Fibroblast of the aortic adventitia (primary cell): ENCODE data around the gene NHSL2. TPM values are rescaled to one million over a fixed set of nuclear protein-coding genes. Genes with fewer than 3 reads are reported as not detected.
A peak's percentile ranks its signal among the peaks of the same experiment; 100 is the strongest.

Experiments
- DNase-seq: peaks from one replicate; pipeline ENCODE4 v3.0.0-alpha.2; 2010; ENCODE audit warnings: low read depth
- H3K4me3 ChIP-seq: 2 replicates; pipeline ENCODE4 v1.5.1; 2011; ENCODE audit warnings: low read depth, mild to moderate bottlenecking, control low read depth, low read length, moderate library complexity
- CTCF ChIP-seq: IDR thresholded peaks from 2 replicates; pipeline ENCODE4 v1.5.1; 2011; ENCODE audit warnings: mild to moderate bottlenecking, low read length, control low read depth, inconsistent platforms; ENCODE audit not compliant: insufficient read depth
- total RNA-seq: library from RNA; depleted of rRNA; stranded (reverse); fragments of >200 nt; gene quantifications from 2 replicates; pipeline ENCODE4 v1.2.3, GENCODE V29; 2012; ENCODE audit warnings: low replicate concordance

Gene NHSL2
- total RNA-seq, 1 donor = 6.8 TPM

DNA sequence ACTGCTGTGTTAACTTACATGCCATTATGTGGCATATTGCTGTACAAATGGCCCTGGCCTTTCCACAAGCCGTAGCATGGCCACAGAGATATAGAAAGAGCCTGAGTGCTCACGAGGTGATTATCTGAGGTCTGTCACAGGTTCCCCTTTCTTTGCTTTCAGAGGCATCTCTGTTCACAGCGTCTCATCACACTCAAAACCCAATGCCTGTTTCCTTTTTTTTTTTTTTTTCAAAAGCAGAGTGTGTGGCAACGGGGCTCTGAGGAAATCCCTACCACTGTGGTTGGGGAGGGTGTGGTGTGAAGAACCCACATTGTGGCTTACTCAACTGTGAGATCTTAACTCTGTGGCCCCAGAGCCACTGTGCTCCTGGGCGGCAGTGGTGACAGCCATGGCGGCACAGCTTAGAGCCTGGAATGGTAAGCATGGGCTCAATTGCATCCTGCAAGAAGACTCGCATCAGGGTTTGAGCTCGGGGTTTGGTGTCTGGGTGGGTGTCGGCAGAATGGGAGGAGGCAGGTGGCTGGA, 190.2 kb downstream of the NHSL2 start:
- DNase-seq = no peak
- no peak overlapping the region for H3K4me3 ChIP-seq
- TF ChIP-seq CTCF = no peak

GRCh38 chrX:72101597-72102037, 191.0 kb downstream of the NHSL2 start:
- no peak overlapping the region for H3K4me3 ChIP-seq
- no peak for DNase-seq
- no peak for TF ChIP-seq CTCF

DNA sequence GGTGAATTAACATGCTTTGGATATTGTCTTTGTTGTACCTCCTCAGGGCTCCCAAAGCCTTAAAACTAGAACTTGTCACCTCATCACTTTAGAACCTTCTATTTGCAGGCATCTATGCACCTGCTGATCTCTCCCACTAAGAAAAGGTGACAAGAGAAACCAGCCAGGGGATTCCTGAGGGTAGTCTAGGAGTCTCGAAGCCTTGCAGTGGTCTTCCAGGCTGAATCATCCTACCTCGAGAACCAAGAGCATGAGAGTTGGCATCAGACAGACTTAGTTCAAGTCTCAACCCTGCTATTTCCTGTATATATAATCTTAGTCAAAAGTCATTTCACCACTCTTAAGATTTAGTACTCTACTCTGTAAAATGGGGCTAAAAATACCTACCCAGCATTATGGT, 191.5 kb downstream of the NHSL2 start:
- no peak overlapping the region for H3K4me3 ChIP-seq
- TF ChIP-seq CTCF = no peak
- no peak for DNase-seq

GRCh38 chrX:72102760-72103159, 192.1 kb downstream of the NHSL2 start:
- DNase-seq = no peak
- TF ChIP-seq CTCF = no peak
- H3K4me3 ChIP-seq = no peak overlapping the region

DNA sequence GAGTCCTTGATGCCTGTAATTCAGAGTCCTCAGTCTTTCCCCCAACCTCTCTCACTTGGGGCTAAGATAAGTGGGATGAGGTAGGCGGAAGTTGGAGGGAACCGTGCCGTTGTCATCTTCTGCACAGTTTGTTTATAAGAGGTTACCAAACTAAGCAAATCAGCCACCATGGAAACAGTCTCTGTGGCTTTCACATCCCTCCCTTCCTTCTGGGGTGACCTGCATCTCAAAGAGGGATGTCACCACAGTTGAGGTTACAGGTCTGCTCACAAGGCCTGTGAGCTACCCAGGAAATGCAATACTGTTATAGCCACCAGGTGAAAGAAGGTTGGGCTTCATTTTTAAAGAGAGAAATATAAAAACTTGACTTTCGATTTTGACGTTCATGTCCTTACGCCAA, 194.8 kb downstream of the NHSL2 start:
- TF ChIP-seq CTCF = no peak
- no peak overlapping the region for H3K4me3 ChIP-seq
- DNase-seq = no peak

DNA sequence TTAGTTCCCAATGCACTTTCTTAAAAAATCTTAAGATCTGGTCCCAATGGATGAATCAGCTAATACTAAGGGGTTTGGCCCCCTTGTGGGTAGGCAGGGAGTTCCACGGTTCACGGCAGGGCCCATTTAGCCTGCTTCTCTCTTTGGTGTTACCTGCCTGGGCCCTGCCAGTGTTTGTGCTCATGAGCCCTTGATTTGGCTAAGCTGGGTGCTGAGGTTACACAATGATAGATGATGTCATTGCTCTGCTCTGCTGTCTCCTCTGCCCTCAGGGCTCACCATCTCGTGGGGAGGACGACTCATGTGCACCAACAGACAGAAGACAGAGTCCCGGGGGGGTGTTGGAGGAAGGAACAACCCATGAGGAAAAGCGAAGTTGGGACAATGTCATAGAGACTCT, 196.7 kb downstream of the NHSL2 start:
- H3K4me3 ChIP-seq = no peak overlapping the region
- peak; percentile 27 for DNase-seq
- TF ChIP-seq CTCF = no peak
